SK-N-MC (cell line): ENCODE data around the gene ATP10B.

Experiments used
- DNase-seq: peaks from one replicate; pipeline ENCODE4 v3.0.0-alpha.2; 2011; ENCODE audit warnings: low read depth, low spot score
- H3K27ac ChIP-seq: fragments of 200-600 bp; sonication (generic); 2 replicates; pipeline ENCODE4 v1.5.1; 2016; ENCODE audit warnings: mixed run types
- H3K36me3 ChIP-seq: fragments of 200-600 bp; sonication (generic); 2 replicates; pipeline ENCODE4 v1.6.1; 2017; ENCODE audit warnings: antibody characterized with exemption, low read length, mixed read lengths; ENCODE audit not compliant: insufficient read depth
- H3K4me3 ChIP-seq: fragments of 200-600 bp; sonication (generic); 2 replicates; pipeline ENCODE4 v1.5.1; 2016
- H3K9ac ChIP-seq: fragments of 200-600 bp; sonication (generic); 2 replicates; pipeline ENCODE4 v1.8.0; 2017; ENCODE audit warnings: mixed run types, mixed read lengths; ENCODE audit not compliant: insufficient read length
- H3K9me3 ChIP-seq: fragments of 200-600 bp; sonication (generic); 2 replicates; pipeline ENCODE4 v1.6.1; 2017; ENCODE audit warnings: low read depth, mild to moderate bottlenecking, antibody characterized with exemption, low read length, moderate library complexity, mixed read lengths
- EZH2 ChIP-seq: fragments of 200-600 bp; sonication (generic); IDR thresholded peaks from one replicate; pipeline ENCODE4 v1.6.1; 2017; ENCODE audit warnings: antibody characterized with exemption
- FOXP2 ChIP-seq: optimal IDR thresholded peaks from 2 replicates; pipeline ENCODE3; 2011; ENCODE audit warnings: mild to moderate bottlenecking, moderate library complexity; ENCODE audit not compliant: insufficient read depth; ENCODE audit errors: extremely low read length, control extremely low read depth
- POLR2AphosphoS5 ChIP-seq: IDR thresholded peaks from 2 replicates; pipeline ENCODE4 v1.6.1; 2012; ENCODE audit warnings: mild to moderate bottlenecking, low read depth, low read length, borderline replicate concordance

The ATP10B gene

GRCh38 chr5:160545832-160546231 is 306.2 kb downstream of the ATP10B start:
- no peaks in the 10 kb centered on the region for H3K9me3 ChIP-seq
- H3K4me3 ChIP-seq: no peak overlapping the region
- no peak overlapping the region for H3K9ac ChIP-seq
- H3K36me3 ChIP-seq: no peaks in the 10 kb centered on the region
- H3K27ac ChIP-seq: no peak overlapping the region
- TF ChIP-seq FOXP2: no peak
- TF ChIP-seq POLR2AphosphoS5: no peak
- TF ChIP-seq EZH2: no peak
- no peak for DNase-seq

- Histone ChIP-seq H3K9me3 (no peaks in the 10 kb centered on the region), H3K4me3 (no peak overlapping the region), H3K27ac (no peak overlapping the region), H3K36me3 (no peaks in the 10 kb centered on the region), H3K9ac (no peak overlapping the region)
- TF ChIP-seq FOXP2 (no peak), POLR2AphosphoS5 (no peak), EZH2 (no peak)
- DNase-seq: no peak
These were observed 308.6 kb downstream of the ATP10B start for GRCh38 chr5:160543395-160543794.

GRCh38 chr5:160542840-160543239 is 309.2 kb downstream of the ATP10B start:
- H3K4me3 ChIP-seq: no peak overlapping the region
- H3K27ac ChIP-seq: no peak overlapping the region
- TF ChIP-seq FOXP2 (no peak), POLR2AphosphoS5 (no peak), EZH2 (no peak)
- no peaks in the 10 kb centered on the region for H3K36me3 ChIP-seq
- no peaks in the 10 kb centered on the region for H3K9me3 ChIP-seq
- H3K9ac ChIP-seq: no peak overlapping the region
- no peak for DNase-seq

- Histone ChIP-seq H3K36me3 (no peaks in the 10 kb centered on the region), H3K4me3 (no peak overlapping the region), H3K9ac (no peak overlapping the region), H3K9me3 (no peaks in the 10 kb centered on the region), H3K27ac (no peak overlapping the region)
- TF ChIP-seq FOXP2: no peak
- no peak for TF ChIP-seq EZH2
- no peak for TF ChIP-seq POLR2AphosphoS5
- DNase-seq: no peak
These were observed 309.7 kb downstream of the ATP10B start for GRCh38 chr5:160542281-160542680.

GRCh38 chr5:160539431-160539830 is 312.6 kb downstream of the ATP10B start:
- Histone ChIP-seq H3K36me3 (no peaks in the 10 kb centered on the region), H3K27ac (no peak overlapping the region), H3K4me3 (no peak overlapping the region), H3K9ac (no peak overlapping the region), H3K9me3 (no peaks in the 10 kb centered on the region)
- TF ChIP-seq EZH2 (no peak), FOXP2 (no peak), POLR2AphosphoS5 (no peak)
- DNase-seq: no peak

- DNase-seq: no peak
- H3K36me3 ChIP-seq: no peaks in the 10 kb centered on the region
These were observed 314.1 kb downstream of the ATP10B start for GRCh38 chr5:160537940-160538339.

GRCh38 chr5:160537116-160537515 is 314.9 kb downstream of the ATP10B start:
- Histone ChIP-seq H3K27ac (no peak overlapping the region), H3K9ac (no peak overlapping the region), H3K4me3 (no peak overlapping the region), H3K36me3 (no peaks in the 10 kb centered on the region), H3K9me3 (no peaks in the 10 kb centered on the region)
- TF ChIP-seq POLR2AphosphoS5 (no peak), FOXP2 (no peak), EZH2 (no peak)
- no peak for DNase-seq

More at GRCh38 chr5:160537940-160538339, 314.1 kb downstream of the ATP10B start:
- H3K27ac ChIP-seq: no peak overlapping the region
- H3K9ac ChIP-seq: no peak overlapping the region
- no peaks in the 10 kb centered on the region for H3K9me3 ChIP-seq
- TF ChIP-seq POLR2AphosphoS5: no peak
- TF ChIP-seq FOXP2: no peak
- no peak for TF ChIP-seq EZH2
- no peak overlapping the region for H3K4me3 ChIP-seq

GRCh38 chr5:160534914-160535313 is 317.1 kb downstream of the ATP10B start:
- H3K36me3 ChIP-seq: no peaks in the 10 kb centered on the region
- DNase-seq: no peak
- H3K27ac ChIP-seq: no peak overlapping the region
- no peak overlapping the region for H3K4me3 ChIP-seq
- no peak overlapping the region for H3K9ac ChIP-seq
- H3K9me3 ChIP-seq: no peaks in the 10 kb centered on the region
- TF ChIP-seq FOXP2 (no peak), EZH2 (no peak), POLR2AphosphoS5 (no peak)

GRCh38 chr5:160534125-160534524 is 317.9 kb downstream of the ATP10B start:
- no peaks in the 10 kb centered on the region for H3K9me3 ChIP-seq
- no peak overlapping the region for H3K9ac ChIP-seq
- no peak overlapping the region for H3K4me3 ChIP-seq
- H3K27ac ChIP-seq: no peak overlapping the region
- no peaks in the 10 kb centered on the region for H3K36me3 ChIP-seq
- DNase-seq: no peak
- no peak for TF ChIP-seq EZH2
- no peak for TF ChIP-seq POLR2AphosphoS5
- TF ChIP-seq FOXP2: no peak
